ENCODE results near the gene ATXN10. TPM values are rescaled to one million over a fixed set of nuclear protein-coding genes. Genes with fewer than 3 reads are reported as not detected.

The ATXN10 gene
- total RNA-seq, 1 donor from 2014 or later = 106 TPM

GRCh38 chr22:45840483-45840882 lies 168.8 kb downstream of the ATXN10 start:
- no peak for DNase-seq
- H3K9me3 ChIP-seq = no peaks in the 10 kb centered on the region
- H3K36me3 ChIP-seq = peaks cover 46% of the 10 kb centered on the region
- H3K27me3 ChIP-seq (ENCODE audit: low read depth) = no peaks in the 10 kb centered on the region
- peaks cover 8% of the 10 kb centered on the region for H3K4me1 ChIP-seq
- ATAC-seq = no peak
- H3K27ac ChIP-seq = no peak overlapping the region
- intact Hi-C loops (cut with DNase I) = no loop called here
- no peak for TF ChIP-seq CTCF (IDR thresholded peaks at IDR 0.05)
- H3K4me3 ChIP-seq = no peak overlapping the region

GRCh38 chr22:45842291-45842991 lies 170.8 kb downstream of the ATXN10 start:
- peaks cover 46% of the 10 kb centered on the region for H3K36me3 ChIP-seq
- H3K4me1 ChIP-seq = peaks cover 8% of the 10 kb centered on the region
- H3K4me3 ChIP-seq = no peak overlapping the region
- no peaks in the 10 kb centered on the region for H3K27me3 ChIP-seq (ENCODE audit: low read depth)
- DNase-seq (no peak), ATAC-seq (no peak)
- TF ChIP-seq CTCF (IDR thresholded peaks at IDR 0.05) = no peak
- intact Hi-C loops (cut with DNase I) = no loop called here
- no peaks in the 10 kb centered on the region for H3K9me3 ChIP-seq
- no peak overlapping the region for H3K27ac ChIP-seq

GRCh38 chr22:45843031-45843430 lies 171.4 kb downstream of the ATXN10 start:
- ATAC-seq = no peak
- TF ChIP-seq CTCF (IDR thresholded peaks at IDR 0.05) = no peak

GRCh38 chr22:45843986-45844385 lies 172.4 kb downstream of the ATXN10 start:
- Histone ChIP-seq H3K4me3 (no peak overlapping the region), H3K27me3 (ENCODE audit: low read depth) (no peaks in the 10 kb centered on the region), H3K36me3 (peaks cover 46% of the 10 kb centered on the region), H3K4me1 (no peaks in the 10 kb centered on the region), H3K9me3 (no peaks in the 10 kb centered on the region), H3K27ac (no peak overlapping the region)
- no peak for TF ChIP-seq CTCF (IDR thresholded peaks at IDR 0.05)
- ATAC-seq (no peak), DNase-seq (no peak)
- intact Hi-C loops (cut with DNase I) = no loop called here

More at GRCh38 chr22:45843031-45843430, 171.4 kb downstream of the ATXN10 start:
- DNase-seq = no peak
- Histone ChIP-seq H3K4me3 (no peak overlapping the region), H3K36me3 (peaks cover 46% of the 10 kb centered on the region), H3K4me1 (peaks cover 6% of the 10 kb centered on the region), H3K9me3 (no peaks in the 10 kb centered on the region), H3K27ac (no peak overlapping the region), H3K27me3 (ENCODE audit: low read depth) (no peaks in the 10 kb centered on the region)
- intact Hi-C loops (cut with DNase I) = no loop called here

GRCh38 chr22:45845076-45845487 lies 173.4 kb downstream of the ATXN10 start:
- peaks cover 43% of the 10 kb centered on the region for H3K36me3 ChIP-seq
- DNase-seq (no peak), ATAC-seq (no peak)
- TF ChIP-seq CTCF (IDR thresholded peaks at IDR 0.05) = no peak
- H3K9me3 ChIP-seq = no peaks in the 10 kb centered on the region
- intact Hi-C loops (cut with DNase I) = no loop called here
- H3K27ac ChIP-seq = no peak overlapping the region
- H3K4me1 ChIP-seq = no peaks in the 10 kb centered on the region
- H3K27me3 ChIP-seq (ENCODE audit: low read depth) = no peaks in the 10 kb centered on the region
- H3K4me3 ChIP-seq = no peak overlapping the region

Measured in lower lobe of right lung (tissue), 2 donors.